ENCODE results near the gene WDFY4.

The WDFY4 gene

DNA sequence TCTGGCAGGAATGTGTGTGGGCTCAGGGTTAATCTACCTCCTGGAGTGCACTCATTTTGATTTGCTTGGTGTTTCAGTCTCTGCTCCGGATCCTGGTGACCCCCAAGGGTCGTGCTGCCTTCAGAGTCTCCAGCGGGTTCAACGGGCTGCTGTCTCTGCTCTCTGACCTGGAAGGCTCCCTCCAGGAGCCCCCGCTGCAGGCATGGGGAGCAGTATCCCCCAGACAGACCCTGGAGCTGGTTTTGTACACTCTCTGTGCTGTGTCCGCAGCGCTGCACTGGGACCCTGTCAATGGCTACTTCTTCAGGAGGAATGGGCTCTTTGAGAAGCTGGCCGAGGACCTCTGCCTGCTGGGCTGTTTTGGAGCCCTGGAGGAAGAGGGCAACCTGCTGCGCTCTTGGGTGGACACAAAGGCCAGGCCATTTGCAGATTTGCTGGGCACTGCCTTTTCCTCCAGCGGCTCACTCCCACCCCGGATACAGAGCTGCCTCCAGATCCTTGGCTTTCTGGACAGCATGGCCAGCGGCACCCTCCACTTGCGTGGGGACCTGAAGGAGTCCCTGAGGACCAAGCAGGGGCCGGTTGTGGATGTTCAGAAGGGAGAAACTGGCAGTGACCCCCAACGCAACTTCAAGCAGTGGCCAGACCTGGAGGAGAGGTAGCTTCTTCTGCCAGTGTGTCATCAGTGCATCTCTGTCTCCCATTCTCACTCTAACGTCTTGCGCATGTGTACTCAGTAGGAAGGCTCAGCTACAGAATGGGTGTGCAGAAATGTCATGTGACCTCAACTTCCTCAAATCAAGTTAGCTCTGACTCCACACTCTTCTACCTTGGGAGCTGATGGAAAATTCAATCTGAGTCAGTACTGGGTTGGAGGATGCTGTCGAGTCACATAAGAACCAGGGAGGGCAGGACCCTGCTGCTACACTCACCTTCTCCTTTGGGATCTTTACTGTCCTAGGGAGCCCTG lies 58.5 kb downstream of the WDFY4 start:
- no peak for DNase-seq (ENCODE audit: low spot score)

DNA sequence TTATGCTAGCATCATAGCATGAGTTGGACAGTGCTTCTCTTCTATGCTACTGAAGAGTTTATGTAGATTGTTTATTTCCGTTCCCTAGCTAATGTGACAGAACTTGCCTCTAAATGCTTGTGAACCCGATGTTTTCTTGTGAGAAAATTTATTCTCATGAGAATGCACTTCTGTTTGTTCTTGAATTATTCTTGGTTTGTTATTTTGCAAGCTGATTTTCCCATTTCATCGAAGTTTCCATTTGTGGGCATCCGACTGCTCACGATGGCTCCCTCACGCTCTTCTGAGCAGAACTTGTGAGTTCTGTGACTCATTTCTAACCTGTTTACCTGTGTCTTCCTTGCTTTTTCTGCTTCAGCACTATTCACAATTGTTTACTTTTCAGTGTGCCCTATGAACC lies 59.9 kb downstream of the WDFY4 start:
- no peak for DNase-seq (ENCODE audit: low spot score)

GRCh38 chr10:48745662-48746245 lies 61.1 kb downstream of the WDFY4 start:
- no peak for DNase-seq (ENCODE audit: low spot score)

GRCh38 chr10:48748573-48748972 lies 63.9 kb downstream of the WDFY4 start:
- no peak for DNase-seq (ENCODE audit: low spot score)

DNA sequence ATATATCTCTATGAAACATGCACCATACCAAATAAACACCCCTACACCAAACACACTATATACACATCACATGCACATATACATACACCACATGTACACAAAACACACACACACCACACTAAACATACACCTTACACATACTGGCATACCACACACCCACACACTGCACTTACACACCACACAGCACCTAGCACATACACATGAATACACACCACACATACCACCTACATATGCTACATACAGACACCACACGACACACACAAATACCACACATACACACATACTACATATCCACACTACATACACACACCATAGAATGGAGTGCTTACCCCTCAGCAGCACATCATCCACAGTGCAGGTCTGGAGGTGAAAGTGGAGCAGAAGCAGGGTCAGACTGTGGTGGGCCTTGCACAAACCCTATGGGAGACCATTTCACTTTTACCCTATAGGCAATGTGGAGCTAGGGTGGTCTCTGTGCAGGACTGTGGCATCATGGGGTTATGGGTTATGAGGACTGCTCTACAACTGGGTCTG lies 64.6 kb downstream of the WDFY4 start:
- DNase-seq (ENCODE audit: low spot score) = no peak

DNA sequence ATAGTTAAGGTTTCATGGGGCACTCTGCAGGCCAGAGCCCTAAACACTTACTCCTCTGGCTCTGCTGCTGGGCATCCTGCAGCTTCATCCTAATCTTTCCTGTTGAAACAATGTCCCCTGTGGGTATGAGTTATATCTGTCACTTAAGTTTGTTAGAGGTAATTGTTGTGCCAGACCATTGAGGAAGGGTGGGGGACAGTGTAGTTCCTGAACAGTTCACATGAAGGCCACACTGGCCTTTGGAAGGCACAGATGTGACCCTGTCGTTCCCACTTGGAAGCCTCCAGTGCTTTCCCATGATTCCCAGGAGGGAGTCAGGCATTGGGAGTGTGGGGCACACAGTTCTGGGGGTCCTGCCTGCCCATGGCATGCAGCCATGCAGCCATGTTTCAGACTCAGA lies 65.3 kb downstream of the WDFY4 start:
- DNase-seq (ENCODE audit: low spot score) = no peak

- DNase-seq (ENCODE audit: low spot score) = no peak
Observed at GRCh38 chr10:48750991-48751390, 66.3 kb downstream of the WDFY4 start.

DNA sequence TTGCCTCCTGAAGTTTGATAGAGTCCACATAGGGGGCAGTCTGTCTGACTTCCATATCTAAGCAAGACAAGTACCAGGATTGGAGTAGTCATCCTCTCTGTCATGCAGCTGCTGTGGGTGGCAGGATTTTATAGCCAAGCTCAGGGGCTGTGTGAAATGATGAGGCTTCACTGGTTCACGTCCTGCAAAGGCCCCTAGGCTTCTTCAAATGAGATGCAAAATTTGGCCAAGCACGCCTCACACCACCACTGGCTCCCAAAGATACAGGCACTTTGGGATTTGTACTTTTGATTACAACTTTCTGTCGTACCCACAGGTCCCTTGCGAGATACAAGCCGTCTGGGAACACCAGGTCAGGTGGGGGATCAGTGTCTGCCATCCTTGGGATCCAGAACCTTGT lies 67.1 kb downstream of the WDFY4 start:
- DNase-seq (ENCODE audit: low spot score) = no peak

- no peak for DNase-seq (ENCODE audit: low spot score)
Observed at GRCh38 chr10:48758411-48758810, 73.7 kb downstream of the WDFY4 start.

DNA sequence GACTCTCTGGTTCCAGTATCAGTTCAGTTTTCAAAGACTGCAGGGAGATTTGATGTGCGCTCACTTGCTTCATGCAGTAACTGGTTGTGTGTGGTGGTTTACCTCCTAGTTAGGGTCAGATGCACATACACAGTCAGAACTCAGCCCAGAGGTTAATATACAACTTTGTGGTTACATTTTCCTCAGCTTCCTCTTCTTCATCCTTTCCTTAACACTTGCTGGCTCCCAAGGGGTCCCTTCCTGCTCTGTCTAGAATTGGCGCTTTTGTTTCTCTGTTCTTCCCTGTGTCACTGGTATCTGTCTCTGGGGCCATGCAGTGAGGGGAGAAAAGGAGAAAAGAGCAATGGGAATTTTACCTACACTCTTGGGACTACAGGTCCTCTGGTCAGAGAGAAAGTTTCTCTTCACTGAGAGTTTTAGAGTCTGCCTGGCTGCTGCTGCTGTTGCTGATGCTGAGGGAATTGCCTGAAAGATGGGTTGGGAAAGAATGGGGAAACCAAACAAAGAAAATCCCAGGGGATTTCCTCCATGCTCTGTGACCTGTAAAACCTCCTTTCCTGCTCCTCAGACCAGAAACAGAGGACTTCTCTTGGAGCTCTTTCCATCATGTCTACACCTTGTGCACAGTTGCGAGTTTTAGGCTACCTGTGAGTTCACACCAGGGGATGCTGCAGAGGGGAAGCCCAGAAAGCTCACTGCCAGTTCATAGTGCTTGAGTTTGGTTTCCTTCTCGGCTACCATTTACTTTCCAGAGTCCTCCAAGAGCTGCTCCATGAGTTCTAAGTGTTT lies 74.6 kb downstream of the WDFY4 start:
- no peak for DNase-seq (ENCODE audit: low spot score)

- DNase-seq (ENCODE audit: low spot score) = peak; percentile 51
Observed at GRCh38 chr10:48760983-48761382, 76.3 kb downstream of the WDFY4 start.

DNA sequence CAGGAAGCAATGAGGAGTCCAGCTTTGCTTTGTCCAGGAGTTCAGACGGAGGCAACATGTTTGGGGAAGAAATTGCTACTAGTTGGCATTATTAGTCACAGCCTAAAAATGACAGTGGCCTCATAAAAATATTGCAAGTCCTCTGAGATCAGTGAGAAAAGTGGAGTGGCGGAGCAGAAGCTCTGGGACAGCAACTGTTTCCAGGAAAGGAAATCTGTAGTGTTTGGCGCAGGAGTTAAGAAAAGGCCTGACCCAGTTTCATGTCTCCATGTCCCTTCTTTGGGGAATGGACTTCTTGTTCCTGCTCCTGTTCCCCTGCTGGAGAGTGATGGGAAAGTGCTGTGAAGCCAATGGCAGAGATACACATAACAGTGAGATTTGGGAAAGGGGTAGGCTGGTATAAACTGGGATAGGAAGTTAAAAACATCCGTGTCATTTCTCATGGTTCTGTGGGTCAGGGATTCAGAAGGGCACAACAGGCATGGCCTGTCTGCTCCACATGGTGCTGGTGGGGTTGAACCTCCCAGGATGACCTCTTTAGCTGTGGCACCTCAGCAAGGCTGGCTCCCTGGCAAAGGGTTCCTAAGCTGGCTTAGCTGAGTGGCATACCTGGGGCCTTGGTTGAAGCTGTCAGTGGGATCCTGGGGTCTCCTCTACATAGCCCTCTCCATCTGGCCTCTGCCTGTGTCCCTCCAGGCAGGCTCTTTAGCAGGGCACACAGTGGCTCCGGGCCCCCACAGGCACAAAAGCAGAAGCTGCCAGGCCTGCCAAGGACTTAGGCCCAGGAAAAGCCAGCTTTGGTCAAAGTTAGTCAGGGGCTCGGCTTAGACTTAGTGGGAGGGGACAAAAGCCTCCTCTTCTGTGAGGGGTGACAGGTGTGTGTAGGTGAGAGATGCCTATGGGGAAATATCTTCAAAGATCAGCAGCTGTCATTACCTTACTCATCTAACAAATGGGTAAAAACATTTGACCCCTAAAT lies 77.7 kb downstream of the WDFY4 start:
- DNase-seq (ENCODE audit: low spot score) = no peak

DNA sequence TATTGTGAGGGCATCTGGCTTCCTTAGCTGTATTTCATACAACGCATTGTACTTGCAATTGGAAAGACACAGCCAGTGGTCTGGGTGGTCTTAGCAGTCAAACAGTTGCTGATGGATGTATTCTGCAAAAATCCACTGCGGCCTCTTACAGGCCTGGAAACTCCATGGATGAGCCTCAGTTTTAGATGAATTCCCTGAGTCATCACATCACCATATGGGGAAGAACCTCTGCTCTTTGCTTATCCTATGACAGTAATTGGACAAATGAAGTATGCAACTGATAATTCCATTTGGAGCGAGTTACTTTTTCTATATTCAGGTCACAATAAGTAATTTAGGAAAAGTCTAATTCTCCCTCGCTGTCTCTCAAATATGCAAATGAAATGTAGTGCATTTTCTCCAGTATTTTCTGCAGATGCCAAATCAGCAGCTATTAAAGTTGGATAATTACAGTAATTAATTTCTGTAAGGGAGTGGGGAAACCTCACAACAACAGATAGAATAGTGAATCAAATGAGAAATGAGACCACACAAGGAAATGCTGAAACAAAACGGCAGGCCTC lies 78.8 kb downstream of the WDFY4 start:
- DNase-seq (ENCODE audit: low spot score) = peak; percentile 28

DNA sequence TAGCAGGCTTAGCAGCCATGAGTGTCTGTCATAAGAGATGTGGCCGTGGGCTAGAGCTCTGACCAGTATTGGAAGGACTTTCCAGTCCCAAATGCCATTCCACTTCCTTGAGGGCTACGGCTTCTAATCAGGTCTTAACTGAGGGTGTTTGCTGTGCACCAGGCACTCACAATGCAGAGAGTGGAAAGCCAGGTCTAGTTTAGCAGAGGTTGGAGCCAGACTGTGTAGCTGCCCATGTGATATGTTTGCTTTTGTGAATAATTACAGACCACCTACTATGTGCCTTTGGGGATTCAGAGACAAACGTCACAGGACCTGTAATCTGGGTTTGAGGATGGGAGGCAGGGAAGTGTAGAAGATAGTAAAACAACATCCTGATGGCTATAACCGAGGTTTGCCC lies 79.8 kb downstream of the WDFY4 start:
- DNase-seq (ENCODE audit: low spot score) = no peak

DNA sequence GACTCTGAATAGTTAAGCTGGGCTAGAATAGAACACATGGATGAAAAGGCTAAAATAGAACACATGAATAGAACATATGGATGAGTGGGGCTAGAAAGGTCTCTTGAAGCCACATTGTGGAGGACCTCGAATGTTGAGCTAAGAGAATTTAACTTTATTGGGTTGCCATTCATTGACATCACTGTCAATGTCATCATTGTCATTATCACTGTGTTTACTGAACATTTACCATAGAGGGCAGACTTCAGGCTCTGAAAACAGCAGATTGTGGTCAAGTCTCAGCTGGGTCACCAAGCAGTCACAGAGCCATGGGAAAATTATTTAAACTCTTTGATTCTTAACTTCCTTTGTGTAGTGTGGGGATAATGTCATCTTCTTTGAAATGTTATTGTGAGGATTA lies 80.4 kb downstream of the WDFY4 start:
- DNase-seq (ENCODE audit: low spot score) = no peak

DNA sequence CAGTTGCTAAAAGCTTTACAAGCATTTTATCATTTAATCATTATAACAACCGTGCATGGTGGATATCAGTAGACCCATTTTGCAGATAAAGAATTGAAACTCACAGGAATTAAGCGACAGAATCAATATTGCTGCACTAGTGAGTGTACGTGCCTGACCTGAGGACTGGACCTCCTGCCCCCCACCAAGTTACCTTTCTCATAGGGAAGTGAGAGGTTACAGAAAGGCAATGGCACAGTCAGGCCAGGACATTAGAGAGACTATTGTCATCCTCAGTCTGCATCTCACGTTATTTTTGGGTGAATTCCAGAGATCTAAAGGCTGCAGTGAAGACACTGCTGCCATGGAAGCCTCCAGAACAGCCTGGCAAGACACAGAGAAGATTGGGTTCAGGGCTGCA lies 80.9 kb downstream of the WDFY4 start:
- no peak for DNase-seq (ENCODE audit: low spot score)

DNA sequence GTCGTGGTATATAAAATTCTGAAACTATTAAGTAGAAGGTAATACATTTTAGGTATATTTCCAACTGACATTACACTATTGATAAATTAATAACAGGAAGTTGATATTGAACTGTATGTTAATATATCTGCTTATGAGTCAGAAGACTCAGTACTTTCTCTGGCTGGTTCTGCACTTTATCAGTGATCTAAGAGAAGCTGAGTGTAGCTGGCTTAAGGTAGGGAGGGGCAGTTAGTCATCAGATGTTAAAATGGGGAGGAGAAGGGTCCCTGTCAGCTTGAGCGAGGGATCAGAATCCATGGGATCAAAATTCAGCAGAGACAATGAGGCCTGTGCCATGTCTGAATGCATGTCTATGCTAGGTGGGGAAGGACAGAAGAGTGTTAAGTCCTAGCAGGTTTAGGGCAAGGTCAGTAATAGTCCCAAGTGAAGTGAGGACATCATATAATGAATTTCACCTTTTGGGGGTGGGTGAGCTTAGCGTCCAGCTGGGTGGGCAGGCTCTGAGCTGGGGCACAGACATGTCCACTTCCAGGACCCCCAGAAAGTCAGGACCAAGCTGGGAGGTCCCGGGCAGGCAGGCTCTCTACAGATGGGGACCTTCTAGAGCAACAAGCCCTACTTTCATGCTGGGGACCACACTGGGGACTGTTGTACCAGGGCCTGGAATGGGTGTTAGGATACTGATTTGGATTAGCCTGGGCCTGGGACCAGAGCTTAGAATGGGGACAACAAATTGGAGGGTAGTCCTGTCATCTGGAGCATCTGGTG lies 82.9 kb downstream of the WDFY4 start:
- no peak for DNase-seq (ENCODE audit: low spot score)

DNA sequence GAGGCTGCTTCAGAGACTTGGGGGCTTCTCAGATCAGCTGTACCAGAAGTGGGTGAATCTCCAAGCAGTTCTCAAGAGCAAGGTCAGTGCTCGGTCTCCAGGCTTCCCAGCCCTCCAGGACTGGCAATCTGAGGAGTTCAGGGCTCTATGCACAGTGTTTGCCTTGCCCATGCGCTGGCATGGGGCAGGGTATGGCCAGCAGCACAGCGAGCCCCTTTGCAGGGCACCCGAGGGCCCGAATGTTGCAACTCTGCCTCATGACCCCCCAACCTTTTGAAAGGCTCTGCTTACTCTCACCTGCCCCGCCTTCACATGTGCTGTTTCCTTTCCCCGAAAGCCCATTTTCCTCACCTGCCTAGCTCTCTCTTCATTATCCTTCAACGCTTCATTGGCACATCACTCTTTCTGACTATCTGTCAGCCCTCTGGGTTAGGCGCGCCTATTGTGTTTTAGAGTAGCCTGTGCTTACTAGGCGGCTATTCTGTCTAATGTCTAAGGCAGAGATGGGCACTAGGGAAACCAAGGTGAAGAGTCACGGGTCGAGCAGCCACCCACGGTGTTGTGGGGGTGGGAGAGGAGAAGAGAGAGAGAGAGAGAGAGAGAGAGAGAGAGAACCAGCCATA lies 83.6 kb downstream of the WDFY4 start:
- no peak for DNase-seq (ENCODE audit: low spot score)

DNA sequence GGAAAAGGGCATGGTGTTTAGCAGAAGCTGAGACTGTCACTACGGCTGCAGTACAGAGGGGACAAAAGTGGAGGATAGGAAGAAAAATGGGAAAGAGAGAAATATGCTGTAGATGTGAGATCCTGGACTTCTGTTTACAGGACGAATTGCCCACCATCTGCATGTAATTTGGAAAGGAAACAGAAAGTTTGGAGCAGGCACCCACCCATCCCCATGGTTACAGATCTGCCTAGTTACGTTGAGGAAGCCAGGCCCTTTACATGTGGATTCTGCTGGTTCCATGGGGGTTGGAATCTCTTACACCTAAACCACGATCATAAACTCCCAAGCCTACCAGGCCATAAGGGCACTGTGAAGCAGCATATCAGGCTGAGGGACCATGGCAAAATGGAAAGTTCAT lies 84.3 kb downstream of the WDFY4 start:
- no peak for DNase-seq (ENCODE audit: low spot score)
